K562 treated with DMSO at 1 percent for 48 hours (cell line): ENCODE results near the gene SYCP1. TPM values are rescaled to one million over a fixed set of nuclear protein-coding genes. Genes with fewer than 3 reads are reported as not detected.

Source experiments
- total RNA-seq: library from RNA; unstranded; fragments of 300-600 nt; gene quantifications from 2 replicates; pipeline ENCODE4 v1.2.3, GENCODE V29; 2022; ENCODE audit warnings: low replicate concordance; ENCODE audit errors: extremely low read depth

SYCP1 gene, protein sequence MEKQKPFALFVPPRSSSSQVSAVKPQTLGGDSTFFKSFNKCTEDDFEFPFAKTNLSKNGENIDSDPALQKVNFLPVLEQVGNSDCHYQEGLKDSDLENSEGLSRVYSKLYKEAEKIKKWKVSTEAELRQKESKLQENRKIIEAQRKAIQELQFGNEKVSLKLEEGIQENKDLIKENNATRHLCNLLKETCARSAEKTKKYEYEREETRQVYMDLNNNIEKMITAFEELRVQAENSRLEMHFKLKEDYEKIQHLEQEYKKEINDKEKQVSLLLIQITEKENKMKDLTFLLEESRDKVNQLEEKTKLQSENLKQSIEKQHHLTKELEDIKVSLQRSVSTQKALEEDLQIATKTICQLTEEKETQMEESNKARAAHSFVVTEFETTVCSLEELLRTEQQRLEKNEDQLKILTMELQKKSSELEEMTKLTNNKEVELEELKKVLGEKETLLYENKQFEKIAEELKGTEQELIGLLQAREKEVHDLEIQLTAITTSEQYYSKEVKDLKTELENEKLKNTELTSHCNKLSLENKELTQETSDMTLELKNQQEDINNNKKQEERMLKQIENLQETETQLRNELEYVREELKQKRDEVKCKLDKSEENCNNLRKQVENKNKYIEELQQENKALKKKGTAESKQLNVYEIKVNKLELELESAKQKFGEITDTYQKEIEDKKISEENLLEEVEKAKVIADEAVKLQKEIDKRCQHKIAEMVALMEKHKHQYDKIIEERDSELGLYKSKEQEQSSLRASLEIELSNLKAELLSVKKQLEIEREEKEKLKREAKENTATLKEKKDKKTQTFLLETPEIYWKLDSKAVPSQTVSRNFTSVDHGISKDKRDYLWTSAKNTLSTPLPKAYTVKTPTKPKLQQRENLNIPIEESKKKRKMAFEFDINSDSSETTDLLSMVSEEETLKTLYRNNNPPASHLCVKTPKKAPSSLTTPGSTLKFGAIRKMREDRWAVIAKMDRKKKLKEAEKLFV
- total RNA-seq = not detected in 2 replicates

GRCh38 chr1:114854693-114855320 is at the start of gene SYCP1:
Gene SYCP1 (plus strand): TSS chr1:114854863. CDS start chr1:114855465, 602 bp downstream.

DNA sequence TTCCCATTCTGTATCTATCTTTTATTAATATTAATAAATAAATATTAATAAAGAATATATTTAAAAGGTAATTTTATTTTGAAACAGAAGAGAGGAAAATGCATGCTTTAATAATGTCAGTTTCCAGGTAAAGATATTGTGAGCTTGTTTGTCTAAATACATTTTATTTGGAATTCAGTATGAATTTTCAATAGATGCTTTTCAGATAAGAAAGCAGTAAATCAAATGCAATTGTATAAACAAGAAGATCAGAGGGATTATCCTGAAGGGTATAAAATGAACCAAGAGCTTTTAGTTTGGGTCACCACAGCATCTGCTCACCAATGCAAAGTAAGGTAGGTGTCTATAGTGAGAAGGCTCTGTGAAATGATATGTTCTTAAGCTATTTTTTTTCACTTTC is 174.9 kb downstream of the SYCP1 start, which contains the start of gene TSHB:
Gene TSHB (plus strand): TSS at position 301 of the 400 bp plus-strand sequence. CDS start 3,537 bp downstream, outside the sequence.

Other genes starting within 250 kb of the SYCP1 start
- gene DENND2C, start 184.8 kb upstream of the SYCP1 start, total RNA-seq = not detected in 2 replicates
- not detected in 2 replicates for gene AMPD1, start 159.3 kb upstream of the SYCP1 start, total RNA-seq
- not detected in 2 replicates for gene NRAS, start 138.1 kb upstream of the SYCP1 start, total RNA-seq
- 115 and 3,266 TPM in 2 replicates for gene CSDE1, start 96.9 kb upstream of the SYCP1 start, total RNA-seq
- not detected in 2 replicates for gene SIKE1, start 74.2 kb upstream of the SYCP1 start, total RNA-seq
- gene TSHB, start 175.0 kb downstream of the SYCP1 start, total RNA-seq = not detected in 2 replicates
- not detected in 2 replicates for gene TSPAN2, start 234.6 kb downstream of the SYCP1 start, total RNA-seq